Occipital lobe (tissue), 2 donors: ENCODE measurements around the gene CA7. TPM values are rescaled to one million over a fixed set of nuclear protein-coding genes. Genes with fewer than 3 reads are reported as not detected.
"Not testable (repeated sequence)": the region's sequence is repeated elsewhere in the genome, so short reads cannot be mapped to it uniquely, and the experiment has no call there.

Source experiments
- DNase-seq: peaks from one replicate; lab custom pipeline; 2025; lab: John Stamatoyannopoulos, UW
- total RNA-seq: library from RNA; depleted of rRNA; stranded (reverse); fragments of >200 nt; gene quantifications from one replicate; pipeline ENCODE4 v1.2.3, GENCODE V29; 2014

The CA7 gene
- total RNA-seq, 1 donor from 2014 or later, result not detected

GRCh38 chr16:66895999-66896398, 51.8 kb downstream of the CA7 start:
- no peak for DNase-seq

DNA sequence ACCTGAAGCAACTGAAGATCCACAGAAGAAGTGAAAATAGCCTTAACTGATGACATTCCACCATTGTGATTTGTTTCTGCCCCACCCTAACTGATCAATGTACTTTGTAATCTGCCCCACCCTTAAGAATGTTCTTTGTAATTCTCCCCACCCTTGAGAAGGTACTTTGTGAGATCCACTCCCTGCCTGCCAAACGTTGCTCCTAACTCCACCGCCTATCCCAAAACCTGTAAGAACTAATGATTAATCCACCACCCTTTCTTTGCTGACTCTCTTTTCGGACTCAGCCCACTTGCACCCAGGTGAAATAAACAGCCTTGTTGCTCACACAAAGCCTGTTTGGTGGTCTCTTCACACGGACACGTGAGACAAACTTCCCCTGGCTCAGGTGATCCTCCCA, 52.5 kb downstream of the CA7 start:
- DNase-seq, result not testable (repeated sequence)

DNA sequence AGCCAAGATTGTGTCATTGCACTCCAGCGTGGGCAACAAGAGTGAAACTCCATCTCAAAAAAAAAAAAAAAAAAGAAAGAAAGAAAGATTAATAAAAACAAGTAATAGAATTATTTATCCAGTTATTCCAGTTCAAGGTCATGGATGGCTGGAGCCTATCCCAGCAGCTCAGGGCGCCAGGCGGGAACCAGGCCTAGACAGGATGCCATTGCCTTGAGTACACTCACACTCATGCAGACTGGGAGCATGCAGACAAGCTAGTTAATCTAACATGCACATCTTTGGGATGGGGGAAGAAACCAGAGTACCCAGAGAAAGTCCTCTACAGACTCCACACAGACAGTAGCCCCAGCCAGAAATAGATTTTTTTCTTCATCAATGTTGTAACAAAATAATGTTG, 54.0 kb downstream of the CA7 start:
- no peak for DNase-seq

GRCh38 chr16:66898933-66899309, 54.7 kb downstream of the CA7 start:
- DNase-seq, result no peak

- no peak for DNase-seq
These were observed 55.2 kb downstream of the CA7 start for GRCh38 chr16:66899310-66899944.

GRCh38 chr16:66899945-66900710, 55.9 kb downstream of the CA7 start:
- DNase-seq, result no peak

- DNase-seq, result no peak
These were observed 56.7 kb downstream of the CA7 start for GRCh38 chr16:66900721-66901441.

DNA sequence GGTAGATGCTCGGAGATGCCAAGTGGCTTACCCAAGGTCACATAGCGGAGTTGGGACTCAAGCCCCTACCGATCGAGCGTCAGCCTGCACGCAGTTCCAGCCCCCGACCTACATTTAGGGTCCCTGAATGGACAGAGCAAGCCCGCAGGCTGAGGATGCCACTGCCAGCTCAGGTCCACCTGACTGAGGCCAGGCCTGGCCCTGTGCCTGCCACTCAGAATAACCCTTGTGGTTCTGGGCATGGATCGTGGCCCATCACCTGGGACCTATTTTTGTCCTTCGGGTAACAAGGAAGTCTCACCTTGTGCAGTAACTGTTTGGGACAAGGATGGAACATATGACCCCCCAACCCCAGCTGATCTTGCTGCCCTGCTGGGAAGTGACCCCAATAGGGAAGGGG, 57.4 kb downstream of the CA7 start:
- no peak for DNase-seq

DNA sequence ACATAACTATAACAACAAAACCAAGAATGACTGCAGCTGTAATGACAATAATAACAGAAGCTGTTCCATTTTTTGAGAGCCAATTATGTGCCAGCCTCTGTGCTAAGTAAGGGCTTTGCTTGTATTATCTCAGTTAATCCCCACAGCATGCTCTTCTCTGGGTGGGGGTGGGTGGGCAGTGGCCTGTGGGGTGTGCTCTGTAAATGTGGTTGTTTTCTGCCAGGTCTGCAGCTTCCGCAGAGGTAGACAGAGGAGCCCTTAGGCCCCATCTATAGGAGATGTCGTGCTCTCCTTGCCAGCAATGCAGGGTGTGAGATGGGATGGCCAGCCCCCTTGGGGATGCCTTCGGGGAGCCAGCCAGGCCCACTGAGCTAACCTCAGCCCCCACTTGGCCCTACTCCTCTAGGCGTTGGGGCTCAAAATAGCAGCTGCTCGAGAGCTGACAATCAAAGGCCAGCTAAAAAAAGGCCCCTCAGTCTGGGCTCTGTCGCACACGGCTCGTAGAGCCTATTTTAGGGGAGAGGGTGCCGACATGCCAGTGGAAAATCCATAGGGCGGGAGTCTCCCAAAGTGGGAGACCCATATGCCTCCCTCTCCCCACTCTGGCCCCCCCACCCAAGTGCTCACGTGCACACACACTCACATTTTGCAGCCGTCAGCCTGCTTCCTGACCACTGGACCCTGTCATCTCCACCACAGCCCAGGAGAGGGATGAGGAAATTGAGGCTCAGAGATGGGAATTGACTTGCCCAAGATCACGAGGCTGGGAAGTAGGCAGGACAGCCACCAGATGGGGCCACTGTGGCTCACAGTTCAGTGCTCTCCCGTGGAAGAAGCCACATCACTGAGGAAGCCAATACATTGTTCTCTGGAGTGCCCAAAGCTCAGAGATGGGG, 58.7 kb downstream of the CA7 start:
- DNase-seq, result no peak

Other genes starting within 250 kb of the CA7 start
- 8.7 TPM for gene CMTM3, start 239.7 kb upstream of the CA7 start, total RNA-seq
- 70.7 TPM for gene CMTM4, start 147.7 kb upstream of the CA7 start, total RNA-seq
- 175 TPM for gene DYNC1LI2, start 92.8 kb upstream of the CA7 start, total RNA-seq
- 0.31 TPM for gene TERB1, start 42.8 kb upstream of the CA7 start, total RNA-seq
- 113 TPM for gene NAE1, start 13.4 kb upstream of the CA7 start, total RNA-seq
- 9.2 TPM for gene PDP2, start 36.1 kb downstream of the CA7 start, total RNA-seq
- gene CDH16, start 74.5 kb downstream of the CA7 start, total RNA-seq, result not detected
- 0.94 TPM for gene RRAD, start 81.1 kb downstream of the CA7 start, total RNA-seq
- 80.5 TPM for gene CIAO2B, start 90.0 kb downstream of the CA7 start, total RNA-seq
- 24.6 TPM for gene CES2, start 91.1 kb downstream of the CA7 start, total RNA-seq
- gene CES3, start 116.9 kb downstream of the CA7 start, total RNA-seq, result 0.78 TPM
- 15.4 TPM for gene CES4A, start 144.2 kb downstream of the CA7 start, total RNA-seq
- gene CBFB, start 184.7 kb downstream of the CA7 start, total RNA-seq, result 65.4 TPM